Hepatocyte (in vitro differentiated cells): Measurements from ENCODE around the gene ZNF653.

Experiments used
- EZH2phosphoT487 ChIP-seq: fragments of 200-600 bp; sonication (generic); IDR thresholded peaks from one replicate; pipeline ENCODE4 v1.6.1; 2018; ENCODE audit warnings: antibody characterized with exemption, mild to moderate bottlenecking, low read depth, moderate library complexity; ENCODE audit not compliant: unreplicated experiment, severe bottlenecking
- TF ChIP-seq, protein P1 (sequence below): fragments of 200-600 bp; sonication (generic); IDR thresholded peaks from 2 replicates; pipeline ENCODE4 v1.5.1; 2016; ENCODE audit warnings: antibody characterized with exemption, mild to moderate bottlenecking; ENCODE audit not compliant: poor library complexity

DNA sequence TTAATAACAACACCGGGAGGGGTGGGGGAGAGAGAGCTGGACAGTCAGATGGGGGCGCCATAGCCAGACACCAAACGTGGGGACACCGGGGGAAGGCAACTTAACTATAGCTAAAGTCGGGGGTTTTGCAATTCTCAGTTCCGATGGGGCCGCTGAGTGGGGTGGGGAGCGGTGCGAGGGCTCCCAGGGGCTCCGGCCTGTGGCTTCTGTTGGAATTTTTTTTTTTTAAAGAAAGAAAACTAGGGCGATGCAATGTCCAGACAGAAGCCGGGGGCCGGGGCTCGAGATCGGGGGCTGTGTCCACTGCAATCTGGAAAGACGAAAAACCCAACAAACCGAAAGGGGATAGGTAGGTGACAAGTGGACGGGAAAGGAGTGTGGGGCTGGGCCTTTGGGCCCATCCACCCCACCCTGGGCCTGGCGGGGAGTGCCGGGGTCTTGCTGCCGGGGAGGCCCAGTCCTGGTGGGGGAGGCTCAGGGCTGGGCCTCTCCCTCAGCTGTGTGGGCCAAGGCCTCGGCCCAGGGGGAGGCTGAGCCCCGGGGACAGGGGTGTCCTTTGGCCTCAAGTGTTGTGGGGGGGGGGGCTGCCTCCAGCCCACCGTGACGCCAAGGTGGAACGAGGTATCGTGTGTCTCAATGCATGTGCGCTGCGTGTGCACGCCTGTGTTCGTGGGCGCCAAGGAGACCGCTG, 52.9 kb downstream of the ZNF653 start:
- TF ChIP-seq, protein P1, sequence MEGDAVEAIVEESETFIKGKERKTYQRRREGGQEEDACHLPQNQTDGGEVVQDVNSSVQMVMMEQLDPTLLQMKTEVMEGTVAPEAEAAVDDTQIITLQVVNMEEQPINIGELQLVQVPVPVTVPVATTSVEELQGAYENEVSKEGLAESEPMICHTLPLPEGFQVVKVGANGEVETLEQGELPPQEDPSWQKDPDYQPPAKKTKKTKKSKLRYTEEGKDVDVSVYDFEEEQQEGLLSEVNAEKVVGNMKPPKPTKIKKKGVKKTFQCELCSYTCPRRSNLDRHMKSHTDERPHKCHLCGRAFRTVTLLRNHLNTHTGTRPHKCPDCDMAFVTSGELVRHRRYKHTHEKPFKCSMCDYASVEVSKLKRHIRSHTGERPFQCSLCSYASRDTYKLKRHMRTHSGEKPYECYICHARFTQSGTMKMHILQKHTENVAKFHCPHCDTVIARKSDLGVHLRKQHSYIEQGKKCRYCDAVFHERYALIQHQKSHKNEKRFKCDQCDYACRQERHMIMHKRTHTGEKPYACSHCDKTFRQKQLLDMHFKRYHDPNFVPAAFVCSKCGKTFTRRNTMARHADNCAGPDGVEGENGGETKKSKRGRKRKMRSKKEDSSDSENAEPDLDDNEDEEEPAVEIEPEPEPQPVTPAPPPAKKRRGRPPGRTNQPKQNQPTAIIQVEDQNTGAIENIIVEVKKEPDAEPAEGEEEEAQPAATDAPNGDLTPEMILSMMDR = peak; percentile 8
- TF ChIP-seq EZH2phosphoT487 = no peak
